ENCODE results near the gene PRKCA. TPM values are rescaled to one million over a fixed set of nuclear protein-coding genes. Genes with fewer than 3 reads are reported as not detected.

The PRKCA gene
- total RNA-seq, 4 donors from 2014 or later: 3.9 to 12.1 (median 7.0) TPM

GRCh38 chr17:66654106-66654740 lies 351.8 kb downstream of the PRKCA start:
- no peak for TF ChIP-seq CTCF (IDR thresholded peaks at IDR 0.05; ENCODE audit: low read depth)

GRCh38 chr17:66654764-66655163 lies 352.4 kb downstream of the PRKCA start:
- TF ChIP-seq CTCF (IDR thresholded peaks at IDR 0.05; ENCODE audit: low read depth): no peak

- TF ChIP-seq CTCF (IDR thresholded peaks at IDR 0.05; ENCODE audit: low read depth): no peak
Observed at GRCh38 chr17:66655461-66655860, 353.0 kb downstream of the PRKCA start.

- no peak for TF ChIP-seq CTCF (IDR thresholded peaks at IDR 0.05; ENCODE audit: low read depth)
Observed at GRCh38 chr17:66655861-66656260, 353.4 kb downstream of the PRKCA start.

- no peak for TF ChIP-seq CTCF (IDR thresholded peaks at IDR 0.05; ENCODE audit: low read depth)
Observed at GRCh38 chr17:66661411-66662256, 359.2 kb downstream of the PRKCA start.

GRCh38 chr17:66662496-66662895 lies 360.1 kb downstream of the PRKCA start:
- no peak for TF ChIP-seq CTCF (IDR thresholded peaks at IDR 0.05; ENCODE audit: low read depth)

- no peak for TF ChIP-seq CTCF (IDR thresholded peaks at IDR 0.05; ENCODE audit: low read depth)
Observed at GRCh38 chr17:66663041-66663606, 360.7 kb downstream of the PRKCA start.
